Measurements from ENCODE around the gene DUSP15.

DNA sequence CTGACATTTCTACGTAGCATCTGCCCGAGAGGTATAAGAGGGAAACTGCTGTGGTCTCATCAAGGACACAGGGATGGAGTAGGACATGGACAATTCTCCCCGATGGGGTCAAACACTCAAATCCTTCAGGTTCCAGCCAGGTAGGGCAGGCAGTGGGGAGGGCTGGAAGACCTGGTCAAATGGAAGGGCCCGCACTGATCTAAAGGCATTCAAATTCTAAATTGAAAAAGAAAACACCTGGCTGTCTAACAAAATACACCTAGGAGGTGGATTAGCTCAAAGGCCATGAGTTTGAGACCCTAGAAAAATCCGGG, 8.2 kb downstream of the DUSP15 start:
- TF ChIP-seq POLR2A (IDR thresholded peaks at IDR 0.05; ENCODE audit: low read length): no peak
- no peak for TF ChIP-seq GATA1 (IDR thresholded peaks at IDR 0.05; ENCODE audit: low read depth, low read length)

Measured in erythroblast (primary cell).